GM10266 (cell line): ENCODE results near the gene SMAD3.

Experiments
- DNase-seq: peaks from one replicate; pipeline ENCODE4 v3.0.0; 2012; ENCODE audit errors: extremely low spot score
- TF ChIP-seq, protein P1 (sequence below): IDR thresholded peaks from 2 replicates; pipeline ENCODE4 v1.5.1; 2012; ENCODE audit warnings: mild to moderate bottlenecking, low read depth; ENCODE audit not compliant: control insufficient read depth, insufficient read depth; ENCODE audit errors: missing control alignments

The SMAD3 gene

DNA sequence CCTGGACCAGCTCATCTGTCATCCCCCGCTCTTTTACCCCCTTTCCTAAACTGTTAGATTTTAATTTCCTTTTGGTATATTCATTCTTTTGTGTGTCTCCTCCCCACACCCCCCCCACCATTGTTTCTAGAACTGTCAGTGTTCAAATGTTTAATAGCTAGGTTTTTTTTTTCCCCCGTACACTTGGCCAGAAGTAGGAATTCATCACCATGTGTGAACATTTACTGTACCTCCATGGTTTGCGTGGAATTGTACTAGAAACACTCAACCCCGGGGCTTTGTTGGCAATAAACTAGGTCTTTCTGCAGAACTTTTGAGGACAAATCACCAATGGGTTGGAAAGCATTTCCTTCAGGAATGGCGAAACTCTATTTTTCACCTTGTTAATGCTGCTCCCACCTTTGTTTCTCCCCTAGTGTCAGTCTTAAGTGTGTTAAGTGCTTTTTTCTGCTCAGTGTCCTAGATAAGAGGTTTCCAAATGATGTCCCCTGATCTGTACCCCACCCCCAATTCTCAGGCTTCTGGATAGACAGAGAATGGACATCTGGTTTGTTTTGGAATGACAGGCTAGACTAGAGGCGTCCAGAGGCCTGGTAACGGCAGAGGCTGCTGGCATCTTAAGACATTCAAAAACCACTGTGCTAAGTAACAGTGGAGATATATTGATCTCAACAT is 76.8 kb downstream of the SMAD3 start:
- TF ChIP-seq, protein P1, sequence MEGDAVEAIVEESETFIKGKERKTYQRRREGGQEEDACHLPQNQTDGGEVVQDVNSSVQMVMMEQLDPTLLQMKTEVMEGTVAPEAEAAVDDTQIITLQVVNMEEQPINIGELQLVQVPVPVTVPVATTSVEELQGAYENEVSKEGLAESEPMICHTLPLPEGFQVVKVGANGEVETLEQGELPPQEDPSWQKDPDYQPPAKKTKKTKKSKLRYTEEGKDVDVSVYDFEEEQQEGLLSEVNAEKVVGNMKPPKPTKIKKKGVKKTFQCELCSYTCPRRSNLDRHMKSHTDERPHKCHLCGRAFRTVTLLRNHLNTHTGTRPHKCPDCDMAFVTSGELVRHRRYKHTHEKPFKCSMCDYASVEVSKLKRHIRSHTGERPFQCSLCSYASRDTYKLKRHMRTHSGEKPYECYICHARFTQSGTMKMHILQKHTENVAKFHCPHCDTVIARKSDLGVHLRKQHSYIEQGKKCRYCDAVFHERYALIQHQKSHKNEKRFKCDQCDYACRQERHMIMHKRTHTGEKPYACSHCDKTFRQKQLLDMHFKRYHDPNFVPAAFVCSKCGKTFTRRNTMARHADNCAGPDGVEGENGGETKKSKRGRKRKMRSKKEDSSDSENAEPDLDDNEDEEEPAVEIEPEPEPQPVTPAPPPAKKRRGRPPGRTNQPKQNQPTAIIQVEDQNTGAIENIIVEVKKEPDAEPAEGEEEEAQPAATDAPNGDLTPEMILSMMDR = no peak
- DNase-seq = no peak

DNA sequence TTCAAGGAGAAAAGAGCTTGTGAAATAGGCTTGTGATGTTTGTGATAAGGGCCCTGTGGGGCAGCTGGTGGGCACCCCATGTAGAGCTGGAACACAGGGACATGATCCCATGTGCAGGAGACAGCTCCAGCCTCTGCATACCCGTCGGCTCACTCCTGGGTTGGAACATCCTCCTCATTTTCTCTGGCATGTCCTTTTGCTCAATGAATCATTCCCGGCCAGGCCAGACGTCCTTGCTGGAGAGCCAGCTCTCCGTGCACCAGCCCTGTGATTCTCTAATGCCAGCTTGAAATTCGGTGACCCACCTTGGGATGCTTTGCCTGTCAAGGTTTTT is 77.3 kb downstream of the SMAD3 start:
- DNase-seq = no peak

DNA sequence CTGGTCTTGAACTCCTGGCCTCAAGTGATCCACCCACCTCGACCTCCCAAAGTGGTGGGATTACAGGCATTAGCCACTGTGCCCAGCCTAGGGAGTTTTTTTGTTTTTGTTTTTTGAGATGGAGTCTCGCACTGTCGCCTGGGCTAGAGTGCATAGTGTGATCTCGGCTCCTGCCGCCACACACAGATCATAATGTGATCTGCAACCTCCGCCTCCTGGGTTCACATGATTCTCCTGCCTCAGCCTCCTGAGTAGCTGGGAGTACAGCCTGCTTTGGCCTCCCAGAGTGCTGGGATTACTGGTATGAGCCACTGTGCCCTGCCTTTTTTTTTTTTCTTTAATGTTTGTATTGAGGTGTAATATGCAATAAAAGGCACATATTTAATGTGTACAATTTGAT is 78.2 kb downstream of the SMAD3 start:
- TF ChIP-seq, protein P1 = no peak
- no peak for DNase-seq

More for the DNA sequence above, 77.3 kb downstream of the SMAD3 start:
- TF ChIP-seq, protein P1 = no peak

DNA sequence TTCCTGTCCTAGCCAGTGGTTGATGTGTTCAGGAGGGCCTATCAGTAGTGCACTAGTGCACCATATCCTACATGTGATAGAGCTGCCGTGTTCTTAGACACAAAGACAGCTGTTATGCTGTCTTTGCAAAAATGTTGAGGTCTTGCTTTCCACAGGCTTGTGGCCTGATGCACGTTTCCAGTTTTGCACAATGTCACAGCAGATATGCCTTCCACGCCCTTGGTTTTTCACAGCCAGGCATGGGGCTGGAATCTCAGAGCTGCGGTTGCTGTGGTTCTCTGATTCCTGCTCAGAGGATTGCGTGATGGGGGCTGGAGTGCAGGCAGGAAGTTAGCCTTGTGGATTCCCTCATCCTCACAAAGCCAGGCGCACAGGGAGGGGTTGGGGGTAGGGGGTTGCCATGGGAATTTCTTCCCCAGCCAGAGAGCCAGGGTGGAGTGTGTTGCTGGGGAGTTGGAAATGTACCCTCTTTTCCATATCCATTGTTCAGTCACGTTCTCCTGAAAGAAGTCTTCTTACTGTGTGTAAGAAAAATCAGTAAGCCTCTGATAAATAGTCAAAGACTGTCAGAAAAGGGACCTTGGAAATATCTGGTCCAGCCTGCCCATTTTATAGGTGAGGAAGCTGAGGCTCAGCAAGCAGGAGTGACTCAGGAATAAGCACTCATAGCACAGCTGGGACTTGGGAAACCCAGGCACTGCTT is 79.4 kb downstream of the SMAD3 start:
- TF ChIP-seq, protein P1 = no peak
- no peak for DNase-seq

DNA sequence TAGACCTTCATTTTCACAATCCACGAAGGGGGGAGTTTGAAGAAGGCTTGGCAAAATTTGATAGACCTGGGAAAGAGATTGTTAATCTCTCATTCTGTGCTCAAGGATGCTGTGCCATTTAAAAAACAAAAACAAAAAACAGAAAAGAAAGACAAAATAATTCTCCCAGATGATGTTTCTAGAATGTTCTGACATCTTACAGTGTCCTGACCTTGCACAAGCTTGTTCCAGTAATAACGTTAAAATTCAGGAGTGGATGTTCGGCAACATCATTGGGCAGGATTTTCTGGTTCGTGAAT is 79.9 kb downstream of the SMAD3 start:
- TF ChIP-seq, protein P1 = no peak

DNA sequence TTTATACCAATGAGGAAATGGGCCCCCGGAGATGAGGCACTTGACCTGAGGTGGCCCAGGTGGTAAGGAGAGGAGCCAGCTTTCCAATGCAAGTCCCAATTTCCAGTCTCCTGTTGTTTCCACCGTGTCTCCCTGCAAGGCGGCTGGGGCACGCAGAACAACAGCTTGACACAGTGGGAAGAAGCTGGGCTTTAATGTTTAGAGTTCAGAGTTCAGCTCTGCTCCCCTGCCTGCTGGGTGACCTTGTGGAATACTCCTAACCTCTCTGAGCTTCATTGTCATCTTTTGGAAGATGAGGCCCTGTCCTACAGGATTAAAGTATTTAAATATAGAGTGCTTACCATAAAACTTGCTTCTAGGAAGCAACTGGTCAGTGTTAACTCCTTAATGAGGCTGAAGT is 80.3 kb downstream of the SMAD3 start:
- TF ChIP-seq, protein P1 = no peak

More for the DNA sequence above, 79.9 kb downstream of the SMAD3 start:
- DNase-seq = no peak

DNA sequence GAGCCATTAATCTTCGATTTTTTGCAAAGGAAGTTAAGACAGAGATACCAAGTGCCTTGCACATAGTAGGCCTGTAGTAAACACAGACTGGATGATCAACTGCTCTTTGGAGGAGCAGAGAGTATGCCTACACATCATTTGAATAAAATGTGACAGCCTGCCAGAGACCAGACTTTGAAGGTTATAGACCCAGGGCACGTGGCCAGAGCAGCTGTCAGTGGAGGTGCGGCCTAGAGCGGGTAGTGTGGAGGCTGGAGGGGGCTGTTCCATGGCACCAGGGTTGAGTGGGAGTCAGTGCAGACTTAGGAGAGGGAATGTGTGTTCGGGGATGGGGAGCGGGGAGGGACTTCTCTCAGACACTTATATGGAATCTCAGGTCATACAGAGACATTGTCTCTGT is 80.8 kb downstream of the SMAD3 start:
- DNase-seq = no peak
- TF ChIP-seq, protein P1 = no peak

More for the DNA sequence above, 80.3 kb downstream of the SMAD3 start:
- DNase-seq = no peak
